ENCODE measurements around the gene PVRIG.
"Not testable (repeated sequence)": the region's sequence is repeated elsewhere in the genome, so short reads cannot be mapped to it uniquely, and the experiment has no call there.

- TF ChIP-seq EZH2 (IDR thresholded peaks at IDR 0.05; ENCODE audit: insufficient read depth, low read length); CTCF (IDR thresholded peaks at IDR 0.05; ENCODE audit: insufficient read depth, low read depth, low read length): not testable (repeated sequence)
These were observed 39.7 kb upstream of the PVRIG start for GRCh38 chr7:100180084-100180483.

All from astrocyte (in vitro differentiated cells and primary cell).